Measurements from ENCODE around the gene ZMIZ1. TPM values are rescaled to one million over a fixed set of nuclear protein-coding genes. Genes with fewer than 3 reads are reported as not detected.

ZMIZ1 gene
- polyA plus RNA-seq, 4 donors: 74.1 to 80.9 (median 77.0) TPM

DNA sequence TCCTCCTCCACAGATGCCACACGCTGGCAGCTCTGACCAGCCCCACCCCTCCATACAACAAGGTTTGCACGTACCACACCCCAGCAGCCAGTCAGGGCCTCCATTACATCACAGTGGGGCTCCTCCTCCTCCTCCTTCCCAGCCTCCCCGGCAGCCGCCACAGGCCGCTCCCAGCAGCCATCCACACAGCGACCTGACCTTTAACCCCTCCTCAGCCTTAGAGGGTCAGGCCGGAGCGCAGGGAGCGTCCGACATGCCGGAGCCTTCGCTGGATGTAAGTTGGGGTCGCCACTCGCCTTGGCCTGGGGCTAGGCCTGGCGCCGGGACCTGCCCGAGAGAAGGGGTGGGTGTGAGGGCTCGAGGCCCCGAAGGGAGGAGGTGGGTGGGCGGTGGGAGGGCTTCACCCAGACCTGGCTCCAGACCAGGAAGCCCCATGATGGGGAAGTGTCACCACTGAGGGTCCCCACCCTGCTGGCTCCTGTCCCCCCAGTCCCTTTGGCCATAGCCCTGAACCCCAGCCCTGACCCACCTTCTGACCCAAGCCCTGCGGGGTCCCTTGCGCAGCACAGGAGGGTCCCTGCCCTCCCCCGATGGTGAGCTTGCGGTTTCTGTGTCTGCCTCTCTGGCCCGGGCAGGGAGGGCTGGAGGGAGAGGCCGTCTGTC lies 242.3 kb downstream of the ZMIZ1 start:
- no peak for DNase-seq (ENCODE audit: low read depth in 4 of 4, low spot score in 3 of 4)

GRCh38 chr10:79311581-79312407 lies 243.0 kb downstream of the ZMIZ1 start:
- no peak for DNase-seq (ENCODE audit: low read depth in 4 of 4, low spot score in 3 of 4)

GRCh38 chr10:79312601-79313187 lies 243.9 kb downstream of the ZMIZ1 start:
- no peak for DNase-seq (ENCODE audit: low read depth in 4 of 4, low spot score in 3 of 4)

DNA sequence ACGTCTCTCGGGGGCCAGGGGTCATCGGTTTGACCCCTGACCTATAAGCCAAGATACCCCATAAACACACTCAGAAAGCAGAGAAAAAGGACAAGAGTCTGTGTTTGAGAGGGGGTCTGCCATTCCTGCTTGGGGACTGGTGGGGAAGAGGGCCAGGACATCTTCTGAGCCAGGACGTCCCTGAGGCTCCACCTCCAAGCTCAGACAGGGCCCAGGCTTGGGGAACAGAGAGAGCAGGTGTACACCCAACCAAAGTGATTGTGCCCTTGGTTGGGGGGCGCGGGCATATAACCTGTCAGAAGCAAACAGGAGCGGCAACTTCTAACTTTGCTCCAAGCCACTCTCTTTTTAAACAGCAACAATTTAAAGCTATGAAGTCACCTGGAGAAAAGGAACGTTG lies 244.6 kb downstream of the ZMIZ1 start:
- no peak for DNase-seq (ENCODE audit: low read depth in 4 of 4, low spot score in 3 of 4)

- DNase-seq (ENCODE audit: low read depth in 4 of 4, low spot score in 3 of 4): no peak
Measured at GRCh38 chr10:79313911-79314439, 245.2 kb downstream of the ZMIZ1 start.

GRCh38 chr10:79314761-79315601 lies 246.2 kb downstream of the ZMIZ1 start:
- no peak for DNase-seq (ENCODE audit: low read depth in 4 of 4, low spot score in 3 of 4)

- DNase-seq (ENCODE audit: low read depth in 4 of 4, low spot score in 3 of 4): no peak
Measured at GRCh38 chr10:79315602-79315920, 246.8 kb downstream of the ZMIZ1 start.

DNA sequence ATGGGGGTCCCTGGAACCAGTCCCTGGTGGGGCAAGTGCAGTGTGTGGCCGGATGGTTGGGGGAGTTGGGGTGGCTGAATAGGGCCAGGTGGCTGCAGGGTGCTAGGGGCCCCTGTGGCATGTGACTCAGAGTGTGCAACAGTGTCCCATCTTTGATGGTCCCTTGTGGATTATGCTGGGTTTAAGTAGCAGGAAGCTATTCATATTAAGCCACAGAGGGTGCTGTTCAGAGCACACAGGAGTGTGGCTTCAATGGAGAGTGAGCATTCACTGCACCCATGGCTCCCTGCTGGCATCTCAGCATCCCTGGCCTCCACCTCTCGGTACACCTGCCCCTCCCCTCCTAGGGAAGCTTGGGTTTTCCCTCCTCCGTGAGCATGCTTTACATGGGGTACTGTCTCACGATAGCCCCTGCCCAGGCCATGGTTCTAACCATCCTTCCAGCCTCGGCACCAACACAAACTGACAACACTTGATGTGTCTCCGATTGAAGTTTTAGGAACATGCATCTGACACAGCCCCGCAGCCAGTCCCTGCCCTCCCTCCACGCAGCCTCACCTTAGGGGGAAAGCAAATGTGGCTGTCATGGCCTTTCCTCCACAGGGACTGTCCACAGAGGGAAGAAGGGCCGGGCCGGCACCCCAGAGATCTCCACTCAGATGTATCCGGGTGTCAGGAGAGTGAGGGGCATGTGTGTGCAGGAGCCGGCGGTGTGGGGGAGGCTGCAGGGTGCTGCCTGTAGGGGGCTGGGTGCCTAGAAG lies 248.1 kb downstream of the ZMIZ1 start:
- DNase-seq (ENCODE audit: low read depth in 4 of 4, low spot score in 3 of 4): no peak

GRCh38 chr10:79318369-79318768 lies 249.6 kb downstream of the ZMIZ1 start:
- DNase-seq (ENCODE audit: low read depth in 4 of 4, low spot score in 3 of 4): no peak

- no peak for DNase-seq (ENCODE audit: low read depth in 4 of 4, low spot score in 3 of 4)
Measured at GRCh38 chr10:79319115-79319771, 250.5 kb downstream of the ZMIZ1 start.

- no peak for DNase-seq (ENCODE audit: low read depth in 4 of 4, low spot score in 3 of 4)
Measured at GRCh38 chr10:79320316-79320715, 251.6 kb downstream of the ZMIZ1 start.

DNA sequence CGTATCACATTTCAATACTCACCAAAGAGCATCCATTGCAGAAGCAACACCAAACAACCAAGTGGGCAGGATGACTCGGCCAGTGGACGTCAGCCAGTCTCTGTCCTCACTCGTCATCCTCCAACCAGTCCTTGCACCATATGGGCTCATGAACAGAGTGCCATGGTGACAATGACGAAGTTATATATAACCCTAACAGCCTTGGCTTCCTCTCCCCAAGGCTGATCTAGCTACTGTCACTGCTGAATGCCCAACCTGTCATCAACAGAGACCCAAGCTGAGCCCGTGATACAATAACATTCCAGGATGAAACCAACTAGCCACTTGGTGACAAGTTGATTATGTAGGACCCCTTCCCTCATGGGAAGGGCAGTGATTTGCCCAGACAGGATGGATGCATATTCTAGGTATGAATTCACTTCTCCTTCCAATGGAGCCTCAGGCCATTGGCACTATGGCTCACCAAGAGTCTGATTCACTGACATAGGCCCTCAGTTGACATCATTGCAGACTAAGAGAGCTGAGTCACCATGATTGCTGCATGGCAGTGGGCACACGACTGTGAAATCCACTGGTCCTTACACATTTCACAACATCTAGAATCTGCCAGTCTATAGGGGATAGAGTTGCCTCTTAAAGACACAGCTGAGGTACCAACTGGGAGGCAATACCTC lies 252.2 kb downstream of the ZMIZ1 start:
- no peak for DNase-seq (ENCODE audit: low read depth in 4 of 4, low spot score in 3 of 4)

DNA sequence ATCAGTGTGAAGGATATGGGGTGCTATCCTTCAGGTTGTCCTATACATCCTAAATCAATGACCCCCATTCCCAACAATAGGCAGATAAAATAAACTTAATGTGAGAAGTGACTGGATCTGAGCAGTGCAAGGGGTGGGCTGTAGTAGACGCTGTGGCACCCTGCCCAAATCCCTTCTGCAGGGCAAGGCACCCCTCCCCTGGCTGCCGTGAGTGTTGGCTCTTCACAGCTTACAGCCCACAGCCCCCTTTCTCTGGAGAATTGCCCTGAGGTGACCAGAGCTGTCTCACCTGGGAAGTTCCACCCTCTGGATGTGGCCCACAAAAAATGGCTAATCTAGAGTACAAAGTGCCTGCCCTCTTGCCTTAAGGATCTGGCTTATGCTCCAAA lies 252.7 kb downstream of the ZMIZ1 start:
- DNase-seq (ENCODE audit: low read depth in 4 of 4, low spot score in 3 of 4): no peak

- no peak for DNase-seq (ENCODE audit: low read depth in 4 of 4, low spot score in 3 of 4)
Measured at GRCh38 chr10:79321951-79322350, 253.2 kb downstream of the ZMIZ1 start.

- no peak for DNase-seq (ENCODE audit: low read depth in 4 of 4, low spot score in 3 of 4)
Measured at GRCh38 chr10:79322616-79323543, 254.1 kb downstream of the ZMIZ1 start.

- DNase-seq (ENCODE audit: low read depth in 4 of 4, low spot score in 3 of 4): no peak
Measured at GRCh38 chr10:79323602-79324001, 254.8 kb downstream of the ZMIZ1 start.

DNA sequence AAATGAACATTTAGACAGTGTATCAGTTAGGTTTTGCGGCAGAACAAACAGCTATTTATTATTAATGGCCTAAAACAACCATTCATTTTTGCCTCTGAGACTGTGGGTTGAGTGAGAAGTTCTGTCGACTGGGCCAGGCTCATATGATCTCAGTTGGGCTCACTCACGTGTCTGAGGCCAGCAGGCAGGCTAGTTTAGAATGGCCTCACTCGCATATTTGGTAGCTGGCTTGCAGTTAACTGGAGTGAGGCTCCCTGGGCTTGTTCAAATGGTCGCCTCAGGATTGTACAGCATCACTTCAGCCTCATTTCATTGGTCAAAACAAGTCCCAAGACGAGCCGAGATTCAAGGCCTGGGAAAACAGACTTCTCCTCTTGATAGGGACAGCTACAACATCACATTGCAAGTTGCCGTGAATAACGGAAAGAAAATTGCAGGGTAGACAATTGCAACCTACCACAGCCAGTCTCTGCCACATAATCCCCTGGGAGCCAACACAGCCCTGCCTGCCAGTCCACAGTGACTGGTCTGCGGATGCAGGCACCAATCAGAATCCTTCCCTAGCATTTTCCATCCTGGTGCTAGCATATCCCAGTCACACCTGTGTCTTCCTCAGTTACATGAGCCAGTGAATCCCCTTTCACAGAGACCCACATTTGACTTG lies 255.4 kb downstream of the ZMIZ1 start:
- no peak for DNase-seq (ENCODE audit: low read depth in 4 of 4, low spot score in 3 of 4)

Measured in right renal pelvis (tissue), 4 donors.